DMS153 treated with DMSO at 0.1 percent for 48 hours (cell line): ENCODE results near the gene UNC13D.
"Not testable (repeated sequence)": the region's sequence is repeated elsewhere in the genome, so short reads cannot be mapped to it uniquely, and the experiment has no call there.

ENCODE experiments used
- DNase-seq: peaks from one replicate; lab custom pipeline; 2025; ENCODE audit not compliant: unreplicated experiment; lab: John Stamatoyannopoulos, UW

Gene UNC13D

GRCh38 chr17:75822119-75822799 is 21.9 kb downstream of the UNC13D start:
- DNase-seq: peak; percentile 38

- DNase-seq: no peak
These were observed 22.7 kb downstream of the UNC13D start for GRCh38 chr17:75821552-75821951.

- DNase-seq: no peak
These were observed 23.8 kb downstream of the UNC13D start for GRCh38 chr17:75820094-75821080.

GRCh38 chr17:75819678-75820077 is 24.5 kb downstream of the UNC13D start:
- DNase-seq: no peak

GRCh38 chr17:75819116-75819515 is 25.1 kb downstream of the UNC13D start:
- no peak for DNase-seq

- no peak for DNase-seq
These were observed 25.8 kb downstream of the UNC13D start for GRCh38 chr17:75818326-75818885.

GRCh38 chr17:75817571-75817970 is 26.6 kb downstream of the UNC13D start:
- no peak for DNase-seq

- DNase-seq: no peak
These were observed 27.5 kb downstream of the UNC13D start for GRCh38 chr17:75816693-75817092.

- no peak for DNase-seq
These were observed 28.8 kb downstream of the UNC13D start for GRCh38 chr17:75815399-75815798.

- DNase-seq: no peak
These were observed 29.3 kb downstream of the UNC13D start for GRCh38 chr17:75814900-75815373.

GRCh38 chr17:75814021-75814395 is 30.2 kb downstream of the UNC13D start:
- DNase-seq: no peak

GRCh38 chr17:75813081-75814020 is 30.9 kb downstream of the UNC13D start:
- no peak for DNase-seq

- DNase-seq: no peak
These were observed 31.8 kb downstream of the UNC13D start for GRCh38 chr17:75812096-75813013.

- DNase-seq: no peak
These were observed 33.0 kb downstream of the UNC13D start for GRCh38 chr17:75811174-75811573.

GRCh38 chr17:75810756-75811155 is 33.4 kb downstream of the UNC13D start:
- DNase-seq: not testable (repeated sequence)

- DNase-seq: no peak
These were observed 34.0 kb downstream of the UNC13D start for GRCh38 chr17:75810216-75810615.

- no peak for DNase-seq
These were observed 34.5 kb downstream of the UNC13D start for GRCh38 chr17:75809631-75810111.

- DNase-seq: no peak
These were observed 35.1 kb downstream of the UNC13D start for GRCh38 chr17:75808905-75809621.

- DNase-seq: no peak
These were observed 35.7 kb downstream of the UNC13D start for GRCh38 chr17:75808549-75808904.
